ENCODE measurements around the gene ATOSB. TPM values are rescaled to one million over a fixed set of nuclear protein-coding genes. Genes with fewer than 3 reads are reported as not detected.

The ATOSB gene
- total and polyA plus RNA-seq, 9 of the 15 experiments (the other 6 are each of a cell fraction or from before 2014, with no cell fraction given), result 0.45 to 8.0 (median 4.2) TPM

DNA sequence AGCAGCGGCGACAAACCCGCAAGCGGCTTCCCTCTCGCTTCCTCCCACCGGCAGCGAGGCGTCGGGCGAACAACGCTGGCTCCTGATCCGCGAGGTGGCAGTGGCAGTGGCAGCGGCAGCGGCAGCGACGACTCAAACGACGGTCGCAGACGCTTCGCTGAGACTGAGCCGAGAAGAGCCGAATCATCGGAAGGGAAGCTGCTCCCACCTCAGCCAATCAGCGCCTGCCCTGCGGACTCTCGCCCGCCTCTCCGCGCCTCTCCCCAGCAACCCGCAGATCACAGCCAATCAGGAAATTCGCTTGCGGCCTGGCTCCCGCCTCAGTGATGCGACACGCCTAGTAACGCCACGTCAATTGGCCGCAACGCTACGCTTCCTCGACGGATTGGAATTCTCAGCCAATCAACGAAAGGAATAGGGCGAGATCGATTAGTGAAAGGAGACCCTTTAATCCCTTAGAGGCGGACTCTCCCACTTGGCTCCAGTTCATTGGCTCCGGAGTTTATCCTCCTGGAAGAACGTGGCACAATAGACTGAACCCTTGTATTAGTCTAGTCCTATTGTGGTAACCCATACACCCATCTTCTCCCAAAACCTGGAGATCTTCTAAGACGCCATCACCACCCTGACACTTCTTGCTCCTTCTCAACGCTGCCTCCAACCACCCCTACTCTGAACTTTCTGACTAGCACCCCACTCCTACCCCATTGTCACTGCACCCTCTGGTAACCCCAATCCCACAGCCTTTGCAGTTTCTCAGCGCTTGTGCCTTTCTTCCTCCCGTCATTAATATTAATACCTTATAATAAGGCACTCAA is 43.0 kb downstream of the ATOSB start, which contains the start of gene VCP (continued):
- TF ChIP-seq PHB (CRISPR knock-in tag; IDR thresholded peaks at IDR 0.05) (no peak), NEUROD1 (IDR thresholded peaks at IDR 0.05; ENCODE audit: borderline replicate concordance, low read depth, low read length, partially characterized antibody) (peak; percentile 92), RUNX1 (IDR thresholded peaks at IDR 0.05; ENCODE audit: low read depth) (no peak), NONO (IDR thresholded peaks at IDR 0.05; ENCODE audit: low read depth in 2 of 2, low read length in 1 of 2) (no peak), ZNF445 (CRISPR knock-in tag; IDR thresholded peaks at IDR 0.05; ENCODE audit: low read depth) (no peak), CEBPB (tag; IDR thresholded peaks at IDR 0.05) (no peak), RBFOX2 (IDR thresholded peaks at IDR 0.05; ENCODE audit: low read depth, low read length) (peak; percentile 38), MAZ (CRISPR knock-in tag; conservative IDR thresholded peaks at IDR 0.05 in 1 of 2, IDR thresholded peaks at IDR 0.05 in 1 of 2) (peak in 1 of 2 experiments; percentile 23; a peak in 1 of 4 replicates), NFIX (CRISPR knock-in tag; IDR thresholded peaks at IDR 0.05; ENCODE audit: low read depth) (no peak), ZNF589 (CRISPR knock-in tag; IDR thresholded peaks at IDR 0.05; ENCODE audit: low read depth) (no peak), WHSC1 (IDR thresholded peaks at IDR 0.05; ENCODE audit: low read length) (no peak), TGIF2 (CRISPR knock-in tag; IDR thresholded peaks at IDR 0.05) (no peak), TCF7L2 (IDR thresholded peaks at IDR 0.05; ENCODE audit: low read depth, low read length) (no peak), ZBTB7A (IDR thresholded peaks at IDR 0.05; ENCODE audit: borderline replicate concordance, control insufficient read depth, low read depth, low read length) (no peak), TARDBP (IDR thresholded peaks at IDR 0.05) (no peak), SUPT5H (IDR thresholded peaks at IDR 0.05) (peak; percentile 91), KAT7 (CRISPR knock-in tag; IDR thresholded peaks at IDR 0.05; ENCODE audit: borderline replicate concordance) (no peak)
- TF ChIP-seq, protein P1, sequence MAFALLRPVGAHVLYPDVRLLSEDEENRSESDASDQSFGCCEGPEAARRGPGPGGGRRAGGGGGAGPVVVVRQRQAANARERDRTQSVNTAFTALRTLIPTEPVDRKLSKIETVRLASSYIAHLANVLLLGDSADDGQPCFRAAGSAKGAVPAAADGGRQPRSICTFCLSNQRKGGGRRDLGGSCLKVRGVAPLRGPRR (CRISPR knock-in tag; IDR thresholded peaks at IDR 0.05), result no peak
- TF ChIP-seq, protein P2, sequence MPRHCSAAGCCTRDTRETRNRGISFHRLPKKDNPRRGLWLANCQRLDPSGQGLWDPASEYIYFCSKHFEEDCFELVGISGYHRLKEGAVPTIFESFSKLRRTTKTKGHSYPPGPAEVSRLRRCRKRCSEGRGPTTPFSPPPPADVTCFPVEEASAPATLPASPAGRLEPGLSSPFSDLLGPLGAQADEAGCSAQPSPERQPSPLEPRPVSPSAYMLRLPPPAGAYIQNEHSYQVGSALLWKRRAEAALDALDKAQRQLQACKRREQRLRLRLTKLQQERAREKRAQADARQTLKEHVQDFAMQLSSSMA (CRISPR knock-in tag; IDR thresholded peaks at IDR 0.05), result no peak
- TF ChIP-seq, protein P3, sequence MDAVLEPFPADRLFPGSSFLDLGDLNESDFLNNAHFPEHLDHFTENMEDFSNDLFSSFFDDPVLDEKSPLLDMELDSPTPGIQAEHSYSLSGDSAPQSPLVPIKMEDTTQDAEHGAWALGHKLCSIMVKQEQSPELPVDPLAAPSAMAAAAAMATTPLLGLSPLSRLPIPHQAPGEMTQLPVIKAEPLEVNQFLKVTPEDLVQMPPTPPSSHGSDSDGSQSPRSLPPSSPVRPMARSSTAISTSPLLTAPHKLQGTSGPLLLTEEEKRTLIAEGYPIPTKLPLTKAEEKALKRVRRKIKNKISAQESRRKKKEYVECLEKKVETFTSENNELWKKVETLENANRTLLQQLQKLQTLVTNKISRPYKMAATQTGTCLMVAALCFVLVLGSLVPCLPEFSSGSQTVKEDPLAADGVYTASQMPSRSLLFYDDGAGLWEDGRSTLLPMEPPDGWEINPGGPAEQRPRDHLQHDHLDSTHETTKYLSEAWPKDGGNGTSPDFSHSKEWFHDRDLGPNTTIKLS (IDR thresholded peaks at IDR 0.05; ENCODE audit: borderline replicate concordance, low read depth), result peak; percentile 64; the same call in 1 of the 2 replicates
- TF ChIP-seq, protein P4, sequence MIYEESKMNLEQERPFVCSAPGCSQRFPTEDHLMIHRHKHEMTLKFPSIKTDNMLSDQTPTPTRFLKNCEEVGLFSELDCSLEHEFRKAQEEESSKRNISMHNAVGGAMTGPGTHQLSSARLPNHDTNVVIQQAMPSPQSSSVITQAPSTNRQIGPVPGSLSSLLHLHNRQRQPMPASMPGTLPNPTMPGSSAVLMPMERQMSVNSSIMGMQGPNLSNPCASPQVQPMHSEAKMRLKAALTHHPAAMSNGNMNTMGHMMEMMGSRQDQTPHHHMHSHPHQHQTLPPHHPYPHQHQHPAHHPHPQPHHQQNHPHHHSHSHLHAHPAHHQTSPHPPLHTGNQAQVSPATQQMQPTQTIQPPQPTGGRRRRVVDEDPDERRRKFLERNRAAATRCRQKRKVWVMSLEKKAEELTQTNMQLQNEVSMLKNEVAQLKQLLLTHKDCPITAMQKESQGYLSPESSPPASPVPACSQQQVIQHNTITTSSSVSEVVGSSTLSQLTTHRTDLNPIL (CRISPR knock-in tag; IDR thresholded peaks at IDR 0.05), result no peak
- TF ChIP-seq, protein P5, sequence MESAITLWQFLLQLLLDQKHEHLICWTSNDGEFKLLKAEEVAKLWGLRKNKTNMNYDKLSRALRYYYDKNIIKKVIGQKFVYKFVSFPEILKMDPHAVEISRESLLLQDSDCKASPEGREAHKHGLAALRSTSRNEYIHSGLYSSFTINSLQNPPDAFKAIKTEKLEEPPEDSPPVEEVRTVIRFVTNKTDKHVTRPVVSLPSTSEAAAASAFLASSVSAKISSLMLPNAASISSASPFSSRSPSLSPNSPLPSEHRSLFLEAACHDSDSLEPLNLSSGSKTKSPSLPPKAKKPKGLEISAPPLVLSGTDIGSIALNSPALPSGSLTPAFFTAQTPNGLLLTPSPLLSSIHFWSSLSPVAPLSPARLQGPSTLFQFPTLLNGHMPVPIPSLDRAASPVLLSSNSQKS (CRISPR knock-in tag; IDR thresholded peaks at IDR 0.05), result no peak
- TF ChIP-seq, protein P6, sequence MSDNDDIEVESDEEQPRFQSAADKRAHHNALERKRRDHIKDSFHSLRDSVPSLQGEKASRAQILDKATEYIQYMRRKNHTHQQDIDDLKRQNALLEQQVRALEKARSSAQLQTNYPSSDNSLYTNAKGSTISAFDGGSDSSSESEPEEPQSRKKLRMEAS (CRISPR knock-in tag; IDR thresholded peaks at IDR 0.05), result peak; percentile 21; the same call in 1 of the 2 replicates
